ENCODE results near the gene EGFL7. TPM values are rescaled to one million over a fixed set of nuclear protein-coding genes. Genes with fewer than 3 reads are reported as not detected.

EGFL7 gene
- polyA plus RNA-seq, 1 of the 3 experiments (the other 2 are of a cell fraction): 43.0 TPM

GRCh38 chr9:136626066-136626725 is 36.5 kb upstream of the EGFL7 start:
- H3K4me2 ChIP-seq: no peak overlapping the region
- no peaks in the 10 kb centered on the region for H3K79me2 ChIP-seq (ENCODE audit: insufficient read depth)
- no peak for DNase-seq
- H3K4me3 ChIP-seq (ENCODE audit: low read depth in 2 of 2, low read length in 1 of 2): no peak overlapping the region
- no peaks in the 10 kb centered on the region for H3K27me3 ChIP-seq (ENCODE audit: insufficient read depth)
- H4K20me1 ChIP-seq (ENCODE audit: insufficient read depth): no peaks in the 10 kb centered on the region
- no peak for TF ChIP-seq NRF1 (IDR thresholded peaks at IDR 0.05; ENCODE audit: low read depth, low read length)
- no peak for TF ChIP-seq FOSL2 (IDR thresholded peaks at IDR 0.05; ENCODE audit: borderline replicate concordance, low read depth)
- TF ChIP-seq, protein P1, sequence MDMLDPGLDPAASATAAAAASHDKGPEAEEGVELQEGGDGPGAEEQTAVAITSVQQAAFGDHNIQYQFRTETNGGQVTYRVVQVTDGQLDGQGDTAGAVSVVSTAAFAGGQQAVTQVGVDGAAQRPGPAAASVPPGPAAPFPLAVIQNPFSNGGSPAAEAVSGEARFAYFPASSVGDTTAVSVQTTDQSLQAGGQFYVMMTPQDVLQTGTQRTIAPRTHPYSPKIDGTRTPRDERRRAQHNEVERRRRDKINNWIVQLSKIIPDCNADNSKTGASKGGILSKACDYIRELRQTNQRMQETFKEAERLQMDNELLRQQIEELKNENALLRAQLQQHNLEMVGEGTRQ (IDR thresholded peaks at IDR 0.05; ENCODE audit: borderline replicate concordance, low read depth, low read length): no peak
- no peak for TF ChIP-seq RXRA (IDR thresholded peaks at IDR 0.05; ENCODE audit: borderline replicate concordance, low read depth)
- no peak for TF ChIP-seq PBX3 (IDR thresholded peaks at IDR 0.05)
- TF ChIP-seq RCOR1 (IDR thresholded peaks at IDR 0.05; ENCODE audit: low read length): no peak
- TF ChIP-seq, protein P2, sequence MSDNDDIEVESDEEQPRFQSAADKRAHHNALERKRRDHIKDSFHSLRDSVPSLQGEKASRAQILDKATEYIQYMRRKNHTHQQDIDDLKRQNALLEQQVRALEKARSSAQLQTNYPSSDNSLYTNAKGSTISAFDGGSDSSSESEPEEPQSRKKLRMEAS (IDR thresholded peaks at IDR 0.05; ENCODE audit: low read depth): no peak
- TF ChIP-seq, protein P3, sequence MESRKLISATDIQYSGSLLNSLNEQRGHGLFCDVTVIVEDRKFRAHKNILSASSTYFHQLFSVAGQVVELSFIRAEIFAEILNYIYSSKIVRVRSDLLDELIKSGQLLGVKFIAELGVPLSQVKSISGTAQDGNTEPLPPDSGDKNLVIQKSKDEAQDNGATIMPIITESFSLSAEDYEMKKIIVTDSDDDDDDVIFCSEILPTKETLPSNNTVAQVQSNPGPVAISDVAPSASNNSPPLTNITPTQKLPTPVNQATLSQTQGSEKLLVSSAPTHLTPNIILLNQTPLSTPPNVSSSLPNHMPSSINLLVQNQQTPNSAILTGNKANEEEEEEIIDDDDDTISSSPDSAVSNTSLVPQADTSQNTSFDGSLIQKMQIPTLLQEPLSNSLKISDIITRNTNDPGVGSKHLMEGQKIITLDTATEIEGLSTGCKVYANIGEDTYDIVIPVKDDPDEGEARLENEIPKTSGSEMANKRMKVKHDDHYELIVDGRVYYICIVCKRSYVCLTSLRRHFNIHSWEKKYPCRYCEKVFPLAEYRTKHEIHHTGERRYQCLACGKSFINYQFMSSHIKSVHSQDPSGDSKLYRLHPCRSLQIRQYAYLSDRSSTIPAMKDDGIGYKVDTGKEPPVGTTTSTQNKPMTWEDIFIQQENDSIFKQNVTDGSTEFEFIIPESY (IDR thresholded peaks at IDR 0.05; ENCODE audit: borderline replicate concordance, low read depth): no peak
- TF ChIP-seq EZH2phosphoT487 (IDR thresholded peaks at IDR 0.05; ENCODE audit: borderline replicate concordance, low read depth): no peak
- TF ChIP-seq MEF2A (IDR thresholded peaks at IDR 0.05; ENCODE audit: borderline replicate concordance, low read depth): no peak
- TF ChIP-seq CTCF (IDR thresholded peaks at IDR 0.05): no peak
- no peak for TF ChIP-seq USF1 (IDR thresholded peaks at IDR 0.05; ENCODE audit: borderline replicate concordance, low read depth)
- H3K9me3 ChIP-seq: no peaks in the 10 kb centered on the region
- H3K9me2 ChIP-seq: no peaks in the 10 kb centered on the region
- ChIA-PET CTCF (interaction anchor here (1.2 to 9.0 kb wide), 5 partner anchors 19 to 167 kb away, joined by 3 to 320 read pairs (median 5); no protein-coding TSS in a partner anchor), POLR2A (interaction anchor here (0.9 to 1.6 kb wide), 2 partner anchors 39 to 141 kb away, joined by 4 to 8 read pairs; no protein-coding TSS in a partner anchor)
- H3K9ac ChIP-seq: no peak overlapping the region
- no peak overlapping the region for H2AFZ ChIP-seq (ENCODE audit: low read depth)
- H3K27ac ChIP-seq (ENCODE audit: low read depth in 2 of 2, low read length in 1 of 2): no peak overlapping the region
- peaks cover 9 to 15% of the 10 kb centered on the region in 2 experiments; a peak in 1 of 4 replicates for H3K4me1 ChIP-seq (ENCODE audit: control insufficient read depth in 1 of 2, insufficient read depth in 2 of 2, low read depth in 1 of 2, low read length in 1 of 2)
- no peaks in the 10 kb centered on the region for H3K36me3 ChIP-seq (replicated peaks in 1 of 2; ENCODE audit: control insufficient read depth in 1 of 2, insufficient read depth in 2 of 2, low read length in 1 of 2)
- H3F3A ChIP-seq (replicated peaks; ENCODE audit: insufficient read depth): peaks cover 7% of the 10 kb centered on the region
- 90% methylated on average over 12 of the region's 30 CpGs for WGBS (ENCODE audit: low lambda C conversion rate)

Data from SK-N-SH (cell line).